Right renal pelvis (tissue), 4 donors: ENCODE measurements around the gene MGRN1. TPM values are rescaled to one million over a fixed set of nuclear protein-coding genes. Genes with fewer than 3 reads are reported as not detected.

Experiments used
- DNase-seq, 4 donors: peaks; one replicate each; pipeline ENCODE4 v3.0.0-alpha.2; 2013; ENCODE audit warnings: low read depth in 4 of 4, low spot score in 3 of 4, missing footprints in 1 of 4
- polyA plus RNA-seq, 4 donors: library from polyadenylated mRNA; unstranded; fragments of 120-200 nt; gene quantifications; one replicate each; pipeline ENCODE4 v1.2.1, GENCODE V29; 2013; ENCODE audit not compliant: insufficient read length in 4 of 4

Gene MGRN1
- polyA plus RNA-seq, 4 donors = 42.1 to 63.2 (median 47.1) TPM

- DNase-seq = no peak
Measured at GRCh38 chr16:4684058-4684715, 59.6 kb downstream of the MGRN1 start.

GRCh38 chr16:4684763-4685162, 60.1 kb downstream of the MGRN1 start:
- no peak for DNase-seq

GRCh38 chr16:4685292-4685691, 60.7 kb downstream of the MGRN1 start:
- DNase-seq = no peak

- DNase-seq = no peak
Measured at GRCh38 chr16:4685776-4686496, 61.3 kb downstream of the MGRN1 start.

- DNase-seq = no peak
Measured at GRCh38 chr16:4686497-4687210, 62.0 kb downstream of the MGRN1 start.

- no peak for DNase-seq
Measured at GRCh38 chr16:4687416-4687815, 62.8 kb downstream of the MGRN1 start.

- no peak for DNase-seq
Measured at GRCh38 chr16:4687946-4688673, 63.5 kb downstream of the MGRN1 start.

GRCh38 chr16:4688674-4689045, 64.0 kb downstream of the MGRN1 start:
- no peak for DNase-seq

GRCh38 chr16:4689091-4689671, 64.6 kb downstream of the MGRN1 start:
- no peak for DNase-seq

GRCh38 chr16:4689864-4690704, 65.5 kb downstream of the MGRN1 start:
- no peak for DNase-seq

GRCh38 chr16:4690946-4691665, 66.5 kb downstream of the MGRN1 start:
- DNase-seq = no peak

GRCh38 chr16:4691666-4692412, 67.2 kb downstream of the MGRN1 start:
- no peak for DNase-seq

- DNase-seq = no peak
Measured at GRCh38 chr16:4692460-4693295, 68.1 kb downstream of the MGRN1 start.

- DNase-seq = peak; percentile 89 to 93 (median 92)
Measured at GRCh38 chr16:4693296-4693955, 68.8 kb downstream of the MGRN1 start, which contains the start of gene NUDT16L1. NUDT16L1 (plus strand) TSS chr16:4693562; CDS start chr16:4693727, 165 bp downstream.

GRCh38 chr16:4693956-4694641, 69.5 kb downstream of the MGRN1 start:
- DNase-seq = no peak
